ENCODE measurements around the gene UBE2A.

UBE2A gene

GRCh38 chrX:119614776-119615175 is 40.4 kb downstream of the UBE2A start:
- DNase-seq, result no peak

GRCh38 chrX:119617517-119618164 is 43.3 kb downstream of the UBE2A start:
- DNase-seq, result no peak

GRCh38 chrX:119618439-119618838 is 44.1 kb downstream of the UBE2A start:
- DNase-seq, result no peak

- no peak for DNase-seq
Measured at GRCh38 chrX:119622356-119623232, 48.2 kb downstream of the UBE2A start.

GRCh38 chrX:119624417-119624816 is 50.1 kb downstream of the UBE2A start:
- no peak for DNase-seq

GRCh38 chrX:119624951-119625668 is 50.7 kb downstream of the UBE2A start:
- DNase-seq, result no peak

GRCh38 chrX:119625843-119626242 is 51.5 kb downstream of the UBE2A start:
- no peak for DNase-seq
